Kidney (tissue), 14 donors: ENCODE data around the gene PAK1IP1. TPM values are rescaled to one million over a fixed set of nuclear protein-coding genes. Genes with fewer than 3 reads are reported as not detected.

Experiments used
- DNase-seq, 5 donors: peaks; one replicate each; pipeline ENCODE4 v3.0.0-alpha.2; 2013 to 2020
- FAIRE-seq: peaks from 2 replicates; lab custom pipeline; 2012; peaks lifted over from hg19 to GRCh38; lab: Jason Lieb, UNC
- H3K27ac ChIP-seq, 2 donors: one replicate each; pipeline ENCODE4 v1.7.0; 2013; ENCODE audit warnings: low read depth in 2 of 2, low read length in 2 of 2, inconsistent platforms in 1 of 2
- H3K27me3 ChIP-seq: one replicate; pipeline ENCODE4 v1.7.1; 2013; ENCODE audit warnings: low read length, inconsistent platforms; ENCODE audit not compliant: control insufficient read depth, insufficient read depth
- H3K36me3 ChIP-seq, 3 donors: one replicate each; pipeline versions ENCODE4 v1.7.0 to v1.7.1; 2013; ENCODE audit warnings: low read length in 3 of 3, control low read depth in 1 of 3, inconsistent platforms in 1 of 3; ENCODE audit not compliant: insufficient read depth in 3 of 3, control insufficient read depth in 2 of 3
- H3K4me1 ChIP-seq, 3 donors: one replicate each; pipeline versions ENCODE4 v1.7.0 to v1.7.1; 2013; ENCODE audit warnings: low read length in 3 of 3, inconsistent platforms in 1 of 3, low read depth in 1 of 3; ENCODE audit not compliant: control insufficient read depth in 2 of 3, insufficient read depth in 2 of 3
- H3K4me3 ChIP-seq, 3 donors: one replicate each; pipeline versions ENCODE4 v1.7.0 to v1.8.1; 2013; ENCODE audit warnings: low read length in 3 of 3, control low read depth in 1 of 3, inconsistent platforms in 1 of 3
- H3K9ac ChIP-seq, 3 donors: one replicate each; pipeline versions ENCODE4 v1.7.0 to v1.7.1; 2013; ENCODE audit warnings: low read length in 3 of 3, control low read depth in 1 of 3, inconsistent platforms in 1 of 3
- H3K9me3 ChIP-seq, 3 donors: one replicate each; pipeline versions ENCODE4 v1.7.0 to v1.7.1; 2013; ENCODE audit warnings: low read length in 3 of 3, control low read depth in 1 of 3, inconsistent platforms in 1 of 3; ENCODE audit not compliant: control insufficient read depth in 2 of 3, insufficient read depth in 1 of 3
- intact Hi-C: fragments of 100-400 bp; cut with DNase I; formaldehyde crosslinking; loops from one replicate; pipeline ENCODE4 v1.11.1; 2022
- polyA plus RNA-seq: library from polyadenylated mRNA; stranded (reverse); fragments of 350-450 nt; fragmentation: Illumina TruSeq; extraction: RNeasy Lipid Tissue Mini Kit (QIAGEN cat#74804); gene quantifications from one replicate; pipeline ENCODE4 v1.2.3, GENCODE V29; 2014; ENCODE audit warnings: low read depth, low replicate concordance; ENCODE audit not compliant: insufficient read depth
- total RNA-seq: library from RNA; stranded (reverse); fragmentation: NEBNext Ultra II Directional; extraction: Animal tissue kit (Norgen Biotek cat#: 25700); gene quantifications from one replicate; pipeline ENCODE4 v1.2.1, GENCODE V29; 2021
- TF ChIP-seq, protein P1 (sequence below): IDR thresholded peaks from 3 replicates; pipeline ENCODE4 v1.5.1; 2012; ENCODE audit warnings: mild to moderate bottlenecking, moderate library complexity, borderline replicate concordance; ENCODE audit not compliant: insufficient read depth; ENCODE audit errors: extremely low read depth
- donor health status: control.
- donor health status: control.
- donor health status: control.
- donor health status: control.
- donor health status: control.
- donor health status: DM: yes; HTN: yes; CAD: no.
- donor health status: Normal renal cell carcinoma (clear cell type).

The PAK1IP1 gene
- total and polyA plus RNA-seq, 2 donors from 2014 or later = 11.2 to 11.6 TPM

GRCh38 chr6:10742251-10742650 is 47.5 kb downstream of the PAK1IP1 start:
- DNase-seq = no peak
- Histone ChIP-seq H3K9ac (no peak overlapping the region), H3K4me3 (no peak overlapping the region), H3K4me1 (peaks cover 0 to 5% (median 4%) of the 10 kb centered on the region in 3 donors), H3K9me3 (no peaks in the 10 kb centered on the region), H3K27me3 (no peaks in the 10 kb centered on the region), H3K27ac (no peak overlapping the region), H3K36me3 (no peaks in the 10 kb centered on the region)
- TF ChIP-seq, protein P1, sequence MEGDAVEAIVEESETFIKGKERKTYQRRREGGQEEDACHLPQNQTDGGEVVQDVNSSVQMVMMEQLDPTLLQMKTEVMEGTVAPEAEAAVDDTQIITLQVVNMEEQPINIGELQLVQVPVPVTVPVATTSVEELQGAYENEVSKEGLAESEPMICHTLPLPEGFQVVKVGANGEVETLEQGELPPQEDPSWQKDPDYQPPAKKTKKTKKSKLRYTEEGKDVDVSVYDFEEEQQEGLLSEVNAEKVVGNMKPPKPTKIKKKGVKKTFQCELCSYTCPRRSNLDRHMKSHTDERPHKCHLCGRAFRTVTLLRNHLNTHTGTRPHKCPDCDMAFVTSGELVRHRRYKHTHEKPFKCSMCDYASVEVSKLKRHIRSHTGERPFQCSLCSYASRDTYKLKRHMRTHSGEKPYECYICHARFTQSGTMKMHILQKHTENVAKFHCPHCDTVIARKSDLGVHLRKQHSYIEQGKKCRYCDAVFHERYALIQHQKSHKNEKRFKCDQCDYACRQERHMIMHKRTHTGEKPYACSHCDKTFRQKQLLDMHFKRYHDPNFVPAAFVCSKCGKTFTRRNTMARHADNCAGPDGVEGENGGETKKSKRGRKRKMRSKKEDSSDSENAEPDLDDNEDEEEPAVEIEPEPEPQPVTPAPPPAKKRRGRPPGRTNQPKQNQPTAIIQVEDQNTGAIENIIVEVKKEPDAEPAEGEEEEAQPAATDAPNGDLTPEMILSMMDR = no peak
- intact Hi-C loops = no loop called here
- no peak for FAIRE-seq

DNA sequence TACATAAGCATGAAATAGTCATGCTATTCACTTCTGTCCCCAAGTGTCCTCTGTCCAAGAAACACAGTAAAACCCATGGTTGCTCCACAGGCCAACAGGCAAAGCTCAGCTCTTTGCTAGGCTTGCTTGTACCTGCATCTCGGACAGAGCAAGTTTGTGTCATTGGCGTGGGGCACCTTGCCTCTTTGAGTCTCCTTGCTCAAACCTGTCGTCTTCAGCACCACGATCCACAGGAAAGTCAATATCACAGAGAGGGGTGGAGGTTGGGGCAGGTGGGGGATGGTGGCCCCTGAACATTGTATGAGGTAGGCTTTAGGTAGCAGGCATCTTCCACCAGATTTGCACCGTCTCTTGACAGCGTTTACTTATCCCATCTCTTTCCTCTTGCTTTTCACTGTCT is 48.7 kb downstream of the PAK1IP1 start:
- Histone ChIP-seq H3K36me3 (no peaks in the 10 kb centered on the region), H3K27me3 (no peaks in the 10 kb centered on the region), H3K4me3 (no peak overlapping the region), H3K27ac (no peak overlapping the region), H3K9ac (no peak overlapping the region), H3K4me1 (peaks cover 0 to 8% (median 5%) of the 10 kb centered on the region in 3 donors), H3K9me3 (no peaks in the 10 kb centered on the region)
- DNase-seq = no peak
- TF ChIP-seq, protein P1 = no peak
- no peak for FAIRE-seq
- intact Hi-C loops = no loop called here

GRCh38 chr6:10745116-10745515 is 50.3 kb downstream of the PAK1IP1 start:
- peaks cover 0 to 20% (median 12%) of the 10 kb centered on the region in 3 donors for H3K4me1 ChIP-seq
- H3K27ac ChIP-seq = no peak overlapping the region
- TF ChIP-seq, protein P1 = no peak
- DNase-seq (no peak), FAIRE-seq (no peak)
- no peaks in the 10 kb centered on the region for H3K27me3 ChIP-seq
- H3K4me3 ChIP-seq = no peak overlapping the region
- H3K36me3 ChIP-seq = no peaks in the 10 kb centered on the region
- intact Hi-C loops = no loop called here
- no peaks in the 10 kb centered on the region for H3K9me3 ChIP-seq
- H3K9ac ChIP-seq = no peak overlapping the region

- DNase-seq (no peak), FAIRE-seq (no peak)
- TF ChIP-seq, protein P1 = no peak
- Histone ChIP-seq H3K9ac (peak overlapping the region; percentile 47 to 74 (median 52)), H3K4me1 (peaks cover 0 to 20% (median 12%) of the 10 kb centered on the region in 3 donors), H3K9me3 (no peaks in the 10 kb centered on the region), H3K36me3 (peaks cover 0 to 4% (median 0%) of the 10 kb centered on the region in 3 donors), H3K27ac (peak overlapping the region; percentile 75 to 76), H3K4me3 (peak overlapping the region; percentile 66 to 90 (median 90)), H3K27me3 (no peaks in the 10 kb centered on the region)
- intact Hi-C loops = no loop called here
Measured at GRCh38 chr6:10746915-10747250, 52.1 kb downstream of the PAK1IP1 start.
